ENCODE data around the gene ADAMTSL1.

The ADAMTSL1 gene

GRCh38 chr9:18639911-18640310 is 166.0 kb downstream of the ADAMTSL1 start:
- no peak for DNase-seq (ENCODE audit: low read depth in 2 of 3, low spot score in 1 of 3)

- no peak for DNase-seq (ENCODE audit: low read depth in 2 of 3, low spot score in 1 of 3)
Observed at GRCh38 chr9:18658804-18659705, 185.1 kb downstream of the ADAMTSL1 start.

- DNase-seq (ENCODE audit: low read depth in 2 of 3, low spot score in 1 of 3), result no peak
Observed at GRCh38 chr9:18660001-18660400, 186.0 kb downstream of the ADAMTSL1 start.

- DNase-seq (ENCODE audit: low read depth in 2 of 3, low spot score in 1 of 3), result no peak
Observed at GRCh38 chr9:18662320-18662719, 188.4 kb downstream of the ADAMTSL1 start.

- no peak for DNase-seq (ENCODE audit: low read depth in 2 of 3, low spot score in 1 of 3)
Observed at GRCh38 chr9:18665947-18666346, 192.0 kb downstream of the ADAMTSL1 start.

GRCh38 chr9:18666348-18666747 is 192.4 kb downstream of the ADAMTSL1 start:
- DNase-seq (ENCODE audit: low read depth in 2 of 3, low spot score in 1 of 3), result no peak

- no peak for DNase-seq (ENCODE audit: low read depth in 2 of 3, low spot score in 1 of 3)
Observed at GRCh38 chr9:18666986-18667772, 193.2 kb downstream of the ADAMTSL1 start.

- DNase-seq (ENCODE audit: low read depth in 2 of 3, low spot score in 1 of 3), result no peak
Observed at GRCh38 chr9:18668944-18669343, 195.0 kb downstream of the ADAMTSL1 start.

GRCh38 chr9:18672706-18673105 is 198.8 kb downstream of the ADAMTSL1 start:
- no peak for DNase-seq (ENCODE audit: low read depth in 2 of 3, low spot score in 1 of 3)

GRCh38 chr9:18673179-18673578 is 199.2 kb downstream of the ADAMTSL1 start:
- DNase-seq (ENCODE audit: low read depth in 2 of 3, low spot score in 1 of 3), result no peak

GRCh38 chr9:18675332-18675731 is 201.4 kb downstream of the ADAMTSL1 start:
- DNase-seq (ENCODE audit: low read depth in 2 of 3, low spot score in 1 of 3), result no peak

- DNase-seq (ENCODE audit: low read depth in 2 of 3, low spot score in 1 of 3), result no peak
Observed at GRCh38 chr9:18675973-18676372, 202.0 kb downstream of the ADAMTSL1 start.

- no peak for DNase-seq (ENCODE audit: low read depth in 2 of 3, low spot score in 1 of 3)
Observed at GRCh38 chr9:18676525-18676924, 202.6 kb downstream of the ADAMTSL1 start.

GRCh38 chr9:18678821-18679590 is 205.1 kb downstream of the ADAMTSL1 start:
- DNase-seq (ENCODE audit: low read depth in 2 of 3, low spot score in 1 of 3), result no peak

- DNase-seq (ENCODE audit: low read depth in 2 of 3, low spot score in 1 of 3), result no peak
Observed at GRCh38 chr9:18682907-18683306, 209.0 kb downstream of the ADAMTSL1 start.

- DNase-seq (ENCODE audit: low read depth in 2 of 3, low spot score in 1 of 3), result no peak
Observed at GRCh38 chr9:18683312-18683711, 209.4 kb downstream of the ADAMTSL1 start.

GRCh38 chr9:18683851-18684250 is 209.9 kb downstream of the ADAMTSL1 start:
- DNase-seq (ENCODE audit: low read depth in 2 of 3, low spot score in 1 of 3), result no peak

- no peak for DNase-seq (ENCODE audit: low read depth in 2 of 3, low spot score in 1 of 3)
Observed at GRCh38 chr9:18684593-18685317, 210.8 kb downstream of the ADAMTSL1 start.

- no peak for DNase-seq (ENCODE audit: low read depth in 2 of 3, low spot score in 1 of 3)
Observed at GRCh38 chr9:18688581-18689565, 214.9 kb downstream of the ADAMTSL1 start.

- no peak for DNase-seq (ENCODE audit: low read depth in 2 of 3, low spot score in 1 of 3)
Observed at GRCh38 chr9:18689921-18690320, 216.0 kb downstream of the ADAMTSL1 start.

Data from stimulated activated CD4-positive, alpha-beta T cell treated with anti-CD3 and anti-CD28 coated beads, Interleukin-12 subunit alpha, Interleukin-12 subunit beta, amount 100 ng/mL, for 48 hours (primary cell).